Astrocyte of the cerebellum (primary cell): Measurements from ENCODE around the gene DNAJC1.

Experiments used
- DNase-seq: peaks from one replicate; pipeline ENCODE4 v3.0.0-alpha.2; 2011; ENCODE audit warnings: low read depth
- H3K4me3 ChIP-seq: 2 replicates; pipeline ENCODE4 v1.5.1; 2011; ENCODE audit warnings: mild to moderate bottlenecking, low read depth, low read length, moderate library complexity
- CTCF ChIP-seq: IDR thresholded peaks from 2 replicates; pipeline ENCODE4 v1.5.1; 2012; ENCODE audit warnings: low read length, low read depth, moderate library complexity, mild to moderate bottlenecking; ENCODE audit errors: missing control alignments
- in situ Hi-C: cut with HindIII; loops from 2 replicates; pipeline ENCODE4 v1.10.0; 2017; ENCODE audit warnings: low sequenced_read_pairs

The DNAJC1 gene

GRCh38 chr10:21964983-21965665 lies 38.4 kb downstream of the DNAJC1 start:
- no peak for DNase-seq
- in situ Hi-C loops = no loop called here
- H3K4me3 ChIP-seq = no peak overlapping the region
- TF ChIP-seq CTCF = no peak

- in situ Hi-C loops = no loop called here
- no peak for TF ChIP-seq CTCF
- H3K4me3 ChIP-seq = no peak overlapping the region
These were observed 41.2 kb downstream of the DNAJC1 start for GRCh38 chr10:21962358-21962757.

GRCh38 chr10:21961847-21962246 lies 41.7 kb downstream of the DNAJC1 start:
- TF ChIP-seq CTCF = no peak
- no peak overlapping the region for H3K4me3 ChIP-seq
- in situ Hi-C loops = no loop called here
- no peak for DNase-seq

More at GRCh38 chr10:21962358-21962757, 41.2 kb downstream of the DNAJC1 start:
- no peak for DNase-seq

GRCh38 chr10:21959998-21960397 lies 43.5 kb downstream of the DNAJC1 start:
- in situ Hi-C loops = no loop called here
- TF ChIP-seq CTCF = no peak
- H3K4me3 ChIP-seq = no peak overlapping the region
- DNase-seq = no peak

GRCh38 chr10:21954690-21955089 lies 48.8 kb downstream of the DNAJC1 start:
- in situ Hi-C loops = no loop called here
- no peak for DNase-seq
- TF ChIP-seq CTCF = no peak
- no peak overlapping the region for H3K4me3 ChIP-seq

GRCh38 chr10:21954132-21954531 lies 49.4 kb downstream of the DNAJC1 start:
- in situ Hi-C loops = no loop called here
- no peak overlapping the region for H3K4me3 ChIP-seq
- DNase-seq = no peak
- TF ChIP-seq CTCF = no peak
